Neural progenitor cell (in vitro differentiated cells): Measurements from ENCODE around the gene TMEM139. TPM values are rescaled to one million over a fixed set of nuclear protein-coding genes. Genes with fewer than 3 reads are reported as not detected.

Source experiments
- DNase-seq: peaks from one replicate; pipeline ENCODE4 v3.0.0-alpha.2; 2016; ENCODE audit warnings: low spot score
- H2AFZ ChIP-seq: fragments of 200-600 bp; sonication (generic); replicated peaks from 2 replicates; pipeline ENCODE4 v1.6.1; 2016; ENCODE audit warnings: antibody characterized with exemption
- H3F3A ChIP-seq: fragments of 200-600 bp; sonication (generic); 2 replicates; pipeline ENCODE4 v1.6.1; 2016; ENCODE audit warnings: antibody characterized with exemption, low read depth
- H3K27ac ChIP-seq: fragments of 200-600 bp; sonication (generic); 2 replicates; pipeline ENCODE4 v1.5.1; 2016; ENCODE audit warnings: mild to moderate bottlenecking
- H3K27me3 ChIP-seq: fragments of 200-600 bp; sonication (generic); 2 replicates; pipeline ENCODE4 v1.6.1; 2016; ENCODE audit warnings: mild to moderate bottlenecking, moderate library complexity
- H3K36me3 ChIP-seq: fragments of 200-600 bp; sonication (generic); 2 replicates; pipeline ENCODE4 v1.5.1; 2016
- H3K4me1 ChIP-seq: fragments of 200-600 bp; sonication (generic); 2 replicates; pipeline ENCODE4 v1.6.1; 2016; ENCODE audit warnings: mixed run types
- H3K4me2 ChIP-seq: fragments of 200-600 bp; sonication (generic); 2 replicates; pipeline ENCODE4 v1.6.1; 2016
- H3K4me3 ChIP-seq: fragments of 200-600 bp; sonication (generic); 2 replicates; pipeline ENCODE4 v1.5.1; 2016
- H3K79me2 ChIP-seq: fragments of 200-600 bp; sonication (generic); 2 replicates; pipeline ENCODE4 v1.6.1; 2016; ENCODE audit warnings: low read depth
- H3K9ac ChIP-seq: fragments of 200-600 bp; sonication (generic); 2 replicates; pipeline ENCODE4 v1.6.1; 2016
- H3K9me3 ChIP-seq: fragments of 200-600 bp; sonication (generic); 2 replicates; pipeline ENCODE4 v1.5.1; 2016; ENCODE audit warnings: low read depth
- H4K20me1 ChIP-seq: fragments of 200-600 bp; sonication (generic); 2 replicates; pipeline ENCODE4 v1.6.1; 2016; ENCODE audit warnings: low read depth
- H3K27ac Mint-ChIP-seq: 3 replicates; pipeline ENCODE4 v1.8.0; 2021; ENCODE audit warnings: mixed read lengths
- H3K27me3 Mint-ChIP-seq: 2 replicates; pipeline ENCODE4 v1.8.0; 2022; ENCODE audit warnings: low read depth, mild to moderate bottlenecking, inconsistent platforms, moderate library complexity, mixed read lengths; ENCODE audit not compliant: insufficient read depth
- H3K36me3 Mint-ChIP-seq: 3 replicates; pipeline ENCODE4 v1.8.0; 2021; ENCODE audit warnings: mixed read lengths
- H3K4me1 Mint-ChIP-seq: 3 replicates; pipeline ENCODE4 v1.8.0; 2021; ENCODE audit warnings: mixed read lengths
- H3K4me3 Mint-ChIP-seq: 3 replicates; pipeline ENCODE4 v1.8.0; 2021; ENCODE audit warnings: mild to moderate bottlenecking, moderate library complexity, mixed read lengths
- H3K9me3 Mint-ChIP-seq: 3 replicates; pipeline ENCODE4 v1.8.0; 2020; ENCODE audit warnings: mixed read lengths
- CTCF ChIP-seq: fragments of 200-600 bp; sonication (generic); IDR thresholded peaks from 2 replicates; pipeline ENCODE4 v1.5.1; 2017; ENCODE audit warnings: antibody characterized with exemption, mild to moderate bottlenecking
- EZH2 ChIP-seq: fragments of 200-600 bp; sonication (generic); IDR thresholded peaks from 2 replicates; pipeline ENCODE4 v1.6.1; 2017; ENCODE audit warnings: antibody characterized with exemption, mild to moderate bottlenecking, moderate library complexity
- EZH2phosphoT487 ChIP-seq: fragments of 200-600 bp; sonication (generic); IDR thresholded peaks from 2 replicates; pipeline ENCODE4 v1.6.1; 2017; ENCODE audit warnings: antibody characterized with exemption
- total RNA-seq: library from RNA; depleted of rRNA; stranded (reverse); fragments of >200 nt; gene quantifications from 2 replicates; pipeline ENCODE4 v1.2.3, GENCODE V29; 2015; ENCODE audit warnings: low replicate concordance

The TMEM139 gene
- total RNA-seq, 1 donor from 2014 or later: 0.94 TPM

GRCh38 chr7:143318661-143319060 lies 33.9 kb downstream of the TMEM139 start:
- no peak overlapping the region for H2AFZ ChIP-seq
- H3K4me3 ChIP-seq: no peak overlapping the region
- no peak overlapping the region for H3K27ac ChIP-seq
- no peak overlapping the region for H3K9ac ChIP-seq
- H4K20me1 ChIP-seq: no peaks in the 10 kb centered on the region
- H3K36me3 ChIP-seq: no peaks in the 10 kb centered on the region
- H3K4me1 ChIP-seq: no peaks in the 10 kb centered on the region
- H3K9me3 ChIP-seq: no peaks in the 10 kb centered on the region
- peaks cover 16% of the 10 kb centered on the region for H3K27me3 Mint-ChIP-seq
- TF ChIP-seq CTCF: no peak
- no peak for TF ChIP-seq EZH2
- TF ChIP-seq EZH2phosphoT487: no peak
- H3F3A ChIP-seq: no peaks in the 10 kb centered on the region
- H3K4me3 Mint-ChIP-seq: no peak overlapping the region
- no peak overlapping the region for H3K27ac Mint-ChIP-seq
- H3K4me2 ChIP-seq: no peak overlapping the region
- H3K9me3 Mint-ChIP-seq: no peaks in the 10 kb centered on the region
- H3K27me3 ChIP-seq: no peaks in the 10 kb centered on the region
- peaks cover 28% of the 10 kb centered on the region for H3K4me1 Mint-ChIP-seq
- no peaks in the 10 kb centered on the region for H3K79me2 ChIP-seq
- DNase-seq: no peak
- peaks cover 5% of the 10 kb centered on the region for H3K36me3 Mint-ChIP-seq

GRCh38 chr7:143320620-143321019 lies 35.9 kb downstream of the TMEM139 start:
- Histone ChIP-seq H3K4me1 (no peaks in the 10 kb centered on the region), H4K20me1 (no peaks in the 10 kb centered on the region), H3K4me2 (no peak overlapping the region), H3K27ac (no peak overlapping the region), H3K79me2 (no peaks in the 10 kb centered on the region), H3K9ac (no peak overlapping the region), H2AFZ (no peak overlapping the region), H3K36me3 (no peaks in the 10 kb centered on the region), H3K27me3 (no peaks in the 10 kb centered on the region), H3K4me3 (no peak overlapping the region), H3K9me3 (no peaks in the 10 kb centered on the region), H3F3A (no peaks in the 10 kb centered on the region)
- Mint-ChIP-seq H3K4me1 (peaks cover 35% of the 10 kb centered on the region), H3K27me3 (peaks cover 16% of the 10 kb centered on the region), H3K27ac (peak overlapping the region; percentile 78), H3K9me3 (no peaks in the 10 kb centered on the region), H3K4me3 (no peak overlapping the region), H3K36me3 (no peaks in the 10 kb centered on the region)
- DNase-seq: no peak
- TF ChIP-seq CTCF (no peak), EZH2phosphoT487 (no peak), EZH2 (no peak)

- Histone ChIP-seq H3K36me3 (no peaks in the 10 kb centered on the region), H3K9ac (no peak overlapping the region), H3K4me2 (no peak overlapping the region), H3K9me3 (no peaks in the 10 kb centered on the region), H3F3A (no peaks in the 10 kb centered on the region), H3K4me3 (no peak overlapping the region), H2AFZ (no peak overlapping the region), H3K27me3 (no peaks in the 10 kb centered on the region), H4K20me1 (no peaks in the 10 kb centered on the region), H3K27ac (no peak overlapping the region), H3K79me2 (no peaks in the 10 kb centered on the region), H3K4me1 (no peaks in the 10 kb centered on the region)
- H3K27me3 Mint-ChIP-seq: peaks cover 16% of the 10 kb centered on the region
- H3K36me3 Mint-ChIP-seq: no peaks in the 10 kb centered on the region
- no peaks in the 10 kb centered on the region for H3K9me3 Mint-ChIP-seq
- peaks cover 35% of the 10 kb centered on the region for H3K4me1 Mint-ChIP-seq
- DNase-seq: no peak
- H3K27ac Mint-ChIP-seq: no peak overlapping the region
- H3K4me3 Mint-ChIP-seq: no peak overlapping the region
- TF ChIP-seq EZH2phosphoT487 (no peak), CTCF (no peak), EZH2 (no peak)
Measured at GRCh38 chr7:143321242-143321641, 36.5 kb downstream of the TMEM139 start.

GRCh38 chr7:143321734-143322133 lies 37.0 kb downstream of the TMEM139 start:
- Histone ChIP-seq H3K4me3 (no peak overlapping the region), H3K27me3 (no peaks in the 10 kb centered on the region), H3K27ac (no peak overlapping the region), H2AFZ (no peak overlapping the region), H3K36me3 (no peaks in the 10 kb centered on the region), H3K4me2 (no peak overlapping the region), H3F3A (no peaks in the 10 kb centered on the region), H3K9me3 (no peaks in the 10 kb centered on the region), H3K9ac (no peak overlapping the region), H3K79me2 (no peaks in the 10 kb centered on the region), H4K20me1 (no peaks in the 10 kb centered on the region), H3K4me1 (no peaks in the 10 kb centered on the region)
- Mint-ChIP-seq H3K4me1 (peaks cover 34% of the 10 kb centered on the region), H3K4me3 (no peak overlapping the region), H3K36me3 (no peaks in the 10 kb centered on the region), H3K27ac (no peak overlapping the region), H3K9me3 (no peaks in the 10 kb centered on the region), H3K27me3 (peaks cover 16% of the 10 kb centered on the region)
- DNase-seq: no peak
- TF ChIP-seq EZH2 (no peak), CTCF (no peak), EZH2phosphoT487 (no peak)
